MCF 10A (cell line): Measurements from ENCODE around the gene SSBP3. TPM values are rescaled to one million over a fixed set of nuclear protein-coding genes. Genes with fewer than 3 reads are reported as not detected.

Experiments used
- BruUV-seq: library from RNA; stranded (reverse); fragments of 400-500 nt; replicated peaks from 2 replicates; lab custom pipeline; 2021; lab: Mats Ljungman, UMichigan
- CTCF ChIA-PET: fragments of 300-600 bp; sonication (Branson Sonifier 250); formaldehyde crosslinking; extraction: SDS; loops from one replicate; lab custom pipeline; 2021; ENCODE audit warnings: antibody characterized with exemption, inconsistent platforms; lab: Yijun Ruan, JAX
- POLR2A ChIA-PET: fragments of 300-600, 350-650 bp; sonication (Branson Sonifier 250); formaldehyde crosslinking; extraction: SDS; loops from one replicate; lab custom pipeline; 2020; ENCODE audit warnings: antibody characterized with exemption, inconsistent platforms; lab: Yijun Ruan, JAX
- DNase-seq: peaks from one replicate; pipeline ENCODE4 v3.0.0-alpha.2; 2018; ENCODE audit not compliant: unreplicated experiment
- H3K27ac Mint-ChIP-seq: one replicate; pipeline ENCODE4 v1.8.0; 2022; ENCODE audit warnings: mild to moderate bottlenecking, low read depth, mixed read lengths; ENCODE audit not compliant: unreplicated experiment
- H3K27me3 Mint-ChIP-seq: one replicate; pipeline ENCODE4 v1.8.0; 2022; ENCODE audit warnings: mixed read lengths; ENCODE audit not compliant: insufficient read depth, unreplicated experiment
- H3K36me3 Mint-ChIP-seq: one replicate; pipeline ENCODE4 v1.8.0; 2022; ENCODE audit warnings: mild to moderate bottlenecking, moderate library complexity, mixed read lengths; ENCODE audit not compliant: insufficient read depth, unreplicated experiment
- H3K4me1 Mint-ChIP-seq: one replicate; pipeline ENCODE4 v1.8.0; 2022; ENCODE audit warnings: mixed read lengths; ENCODE audit not compliant: insufficient read depth, unreplicated experiment
- H3K4me3 Mint-ChIP-seq: one replicate; pipeline ENCODE4 v1.8.0; 2022; ENCODE audit warnings: mild to moderate bottlenecking, moderate library complexity, mixed read lengths; ENCODE audit not compliant: unreplicated experiment
- H3K9me3 Mint-ChIP-seq: one replicate; pipeline ENCODE4 v1.8.0; 2022; ENCODE audit warnings: mixed read lengths; ENCODE audit not compliant: unreplicated experiment
- CTCF ChIP-seq: fragments of 200-600 bp; IDR thresholded peaks from one replicate; pipeline ENCODE4 v1.8.0; 2022; ENCODE audit warnings: antibody characterized with exemption, mild to moderate bottlenecking; ENCODE audit not compliant: unreplicated experiment
- intact Hi-C: fragments of 100-400 bp; cut with micrococcal nuclease; formaldehyde crosslinking; loops from 2 replicates; pipeline ENCODE4 v1.14.1; 2022
- total RNA-seq: library from RNA; stranded (reverse); gene quantifications from 2 replicates; pipeline ENCODE4 v1.2.3, GENCODE V29; 2022

SSBP3 gene
- total RNA-seq, 1 experiment from 2014 or later, result 8.6 TPM

DNA sequence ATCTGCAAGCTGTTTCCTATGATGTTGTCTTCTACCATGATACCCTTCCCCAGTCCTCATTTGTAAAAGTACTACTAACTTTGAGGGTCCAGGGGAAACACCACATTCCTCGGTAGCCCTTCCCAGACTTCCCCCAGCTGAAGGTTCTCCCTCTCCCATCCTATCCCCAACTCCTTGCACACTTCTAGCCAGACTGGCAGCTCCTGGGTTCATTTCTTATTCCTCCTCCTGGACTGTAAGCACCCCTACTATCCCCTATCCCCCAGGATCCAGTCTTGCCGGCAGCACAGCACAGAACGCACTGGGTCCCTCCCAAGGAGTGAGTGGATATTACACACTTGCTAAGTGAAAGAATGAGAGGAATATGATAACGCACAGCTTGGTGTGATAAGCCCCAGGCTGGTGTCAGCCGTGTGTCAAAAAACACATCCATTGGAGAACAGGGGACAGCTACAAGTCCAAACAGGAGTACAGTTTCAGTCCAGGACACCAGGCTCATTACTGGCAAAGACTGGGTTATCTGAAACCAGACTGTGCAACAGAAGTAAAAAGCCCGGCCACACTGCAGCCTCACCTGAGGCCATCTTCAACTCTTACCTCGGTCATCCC lies 100.2 kb downstream of the SSBP3 start:
- ChIA-PET CTCF (interaction anchor here (0.6 kb wide), 1 partner anchor 9 kb away, joined by 4 read pairs; no protein-coding TSS in a partner anchor), POLR2A (no interaction called here)
- Mint-ChIP-seq H3K4me3 (no peak overlapping the region), H3K4me1 (no peaks in the 10 kb centered on the region), H3K27me3 (no peaks in the 10 kb centered on the region), H3K36me3 (no peaks in the 10 kb centered on the region), H3K27ac (no peak overlapping the region), H3K9me3 (no peaks in the 10 kb centered on the region)
- no peak for TF ChIP-seq CTCF
- intact Hi-C loops, result no loop called here
- no peak for DNase-seq
- BruUV-seq, result no TSS peak

DNA sequence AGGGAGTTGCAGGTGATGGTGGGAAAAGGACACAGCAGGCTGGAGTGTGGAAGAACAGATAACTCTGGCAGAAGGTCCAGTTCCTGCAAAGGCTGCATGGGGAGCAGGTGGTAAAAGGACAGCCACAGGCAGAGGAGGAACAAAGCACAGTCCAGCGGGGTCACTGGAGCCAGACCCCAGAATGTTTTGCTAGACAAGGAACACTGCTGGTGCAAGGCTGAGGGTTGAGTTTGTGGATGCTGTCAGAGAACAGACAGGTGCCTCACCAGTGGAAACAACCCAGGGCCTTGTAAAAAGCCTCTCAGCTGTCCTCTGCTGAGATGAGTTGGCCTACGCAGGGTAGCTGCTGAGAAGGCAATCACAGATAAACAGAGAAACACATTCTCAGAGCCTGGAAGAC lies 101.7 kb downstream of the SSBP3 start:
- no peak overlapping the region for H3K27ac Mint-ChIP-seq
- no TSS peak for BruUV-seq

GRCh38 chr1:54302951-54303843 lies 103.0 kb downstream of the SSBP3 start:
- Mint-ChIP-seq H3K36me3 (no peaks in the 10 kb centered on the region), H3K27me3 (no peaks in the 10 kb centered on the region), H3K9me3 (no peaks in the 10 kb centered on the region), H3K4me3 (no peak overlapping the region), H3K4me1 (peaks cover 6% of the 10 kb centered on the region), H3K27ac (no peak overlapping the region)
- BruUV-seq, result no TSS peak
- no peak for DNase-seq
- ChIA-PET POLR2A (no interaction called here), CTCF (interaction anchor here (0.8 kb wide), 1 partner anchor 452 kb away, joined by 3 read pairs; no protein-coding TSS in a partner anchor)
- intact Hi-C loops, result no loop called here
- TF ChIP-seq CTCF, result no peak

More for the DNA sequence above, 101.7 kb downstream of the SSBP3 start:
- no peaks in the 10 kb centered on the region for H3K9me3 Mint-ChIP-seq
- POLR2A ChIA-PET, result no interaction called here
- H3K4me3 Mint-ChIP-seq, result no peak overlapping the region
- CTCF ChIA-PET, result interaction anchor here (0.6 kb wide), 1 partner anchor 19 kb away, joined by 4 read pairs; no protein-coding TSS in a partner anchor
- H3K27me3 Mint-ChIP-seq, result no peaks in the 10 kb centered on the region
- peaks cover 5% of the 10 kb centered on the region for H3K4me1 Mint-ChIP-seq
- no peak for TF ChIP-seq CTCF
- no peak for DNase-seq
- H3K36me3 Mint-ChIP-seq, result no peaks in the 10 kb centered on the region
- intact Hi-C loops, result no loop called here

GRCh38 chr1:54302549-54302948 lies 103.6 kb downstream of the SSBP3 start:
- Mint-ChIP-seq H3K27ac (no peak overlapping the region), H3K27me3 (no peaks in the 10 kb centered on the region), H3K36me3 (no peaks in the 10 kb centered on the region), H3K4me1 (peaks cover 6% of the 10 kb centered on the region), H3K9me3 (no peaks in the 10 kb centered on the region), H3K4me3 (no peak overlapping the region)
- POLR2A ChIA-PET, result no interaction called here
- no peak for TF ChIP-seq CTCF
- BruUV-seq, result no TSS peak
- no peak for DNase-seq
- intact Hi-C loops, result no loop called here
- CTCF ChIA-PET, result interaction anchor here (0.7 kb wide), 1 partner anchor 253 kb away, joined by 3 read pairs; no protein-coding TSS in a partner anchor
